HUES48 (cell line): ENCODE results near the gene MTUS2.

Source experiments
- H3K27ac ChIP-seq: one replicate; pipeline ENCODE4 v1.7.0; 2013; ENCODE audit warnings: low read depth, low read length, inconsistent platforms
- H3K27me3 ChIP-seq: 2 replicates; pipeline ENCODE4 v1.6.1; 2013; ENCODE audit warnings: mild to moderate bottlenecking, low read length; ENCODE audit not compliant: control insufficient read depth, insufficient read depth
- H3K36me3 ChIP-seq: 2 replicates; pipeline ENCODE4 v1.6.1; 2013; ENCODE audit warnings: low read length; ENCODE audit not compliant: control insufficient read depth, insufficient read depth
- H3K4me1 ChIP-seq: 2 replicates; pipeline ENCODE4 v1.6.1; 2013; ENCODE audit warnings: mild to moderate bottlenecking, low read length; ENCODE audit not compliant: control insufficient read depth, insufficient read depth
- H3K4me3 ChIP-seq: 2 replicates; pipeline ENCODE4 v1.5.1; 2013; ENCODE audit warnings: mild to moderate bottlenecking, low read depth, low read length
- H3K9ac ChIP-seq: 2 replicates; pipeline ENCODE4 v1.6.1; 2013; ENCODE audit warnings: mild to moderate bottlenecking, low read depth, low read length, moderate library complexity
- H3K9me3 ChIP-seq: 2 replicates; pipeline ENCODE4 v1.6.1; 2013; ENCODE audit warnings: low read length; ENCODE audit not compliant: control insufficient read depth, insufficient read depth

Gene MTUS2

DNA sequence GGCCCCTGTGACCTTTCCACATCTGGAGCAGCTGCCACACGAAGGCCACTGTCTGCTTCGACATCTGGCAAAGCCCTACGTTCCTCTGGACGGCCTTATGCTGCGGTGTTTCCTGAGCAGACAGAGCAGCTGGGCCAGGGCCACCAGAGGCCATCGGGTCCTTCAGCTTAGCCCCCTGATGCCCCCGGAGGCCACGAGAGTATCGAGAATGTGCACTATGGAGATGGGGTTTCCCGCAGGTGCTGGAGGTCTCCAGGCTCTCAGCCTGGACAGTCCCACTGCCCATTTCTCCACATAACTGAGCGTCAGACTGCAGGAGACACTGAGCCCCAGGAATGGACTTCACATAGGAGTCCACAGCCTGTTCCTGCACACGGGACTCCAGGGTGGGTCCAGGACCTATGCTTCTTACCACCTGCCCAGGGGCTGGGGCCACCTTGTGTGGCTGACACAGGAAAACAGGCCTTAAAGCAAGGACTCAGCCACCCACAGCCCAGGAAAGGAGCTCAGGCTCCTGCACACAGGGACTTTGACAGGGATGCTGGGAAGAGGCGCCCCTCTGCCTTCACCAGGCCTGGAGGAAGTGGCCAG lies 694.7 kb downstream of the MTUS2 start:
- Histone ChIP-seq H3K9ac (no peak overlapping the region), H3K9me3 (no peaks in the 10 kb centered on the region), H3K27ac (no peak overlapping the region), H3K27me3 (no peaks in the 10 kb centered on the region), H3K4me1 (no peaks in the 10 kb centered on the region), H3K36me3 (peaks cover 83% of the 10 kb centered on the region), H3K4me3 (no peak overlapping the region)

DNA sequence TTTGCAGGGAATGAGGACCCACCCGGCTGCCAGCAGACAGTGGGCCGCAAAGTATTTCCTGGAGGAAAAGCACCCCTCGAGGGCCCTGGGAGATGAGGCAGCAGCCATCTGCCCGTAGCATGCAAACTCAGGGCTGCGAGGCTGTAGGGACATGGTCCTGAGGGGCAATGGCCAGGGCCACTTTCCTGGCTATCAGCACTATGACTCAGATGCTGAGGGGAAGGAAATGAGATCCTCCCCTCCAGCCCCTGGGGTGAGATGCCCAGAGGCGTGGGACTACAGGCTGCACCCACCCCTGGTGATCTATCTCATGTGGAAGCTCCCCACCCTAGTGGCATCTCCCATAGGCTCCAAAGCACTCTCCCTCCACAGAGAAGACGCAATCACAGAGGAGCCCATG lies 695.2 kb downstream of the MTUS2 start:
- H3K9ac ChIP-seq, result no peak overlapping the region
- no peak overlapping the region for H3K27ac ChIP-seq
- H3K9me3 ChIP-seq, result no peaks in the 10 kb centered on the region
- H3K4me3 ChIP-seq, result no peak overlapping the region
- H3K36me3 ChIP-seq, result peaks cover 89% of the 10 kb centered on the region
- no peaks in the 10 kb centered on the region for H3K4me1 ChIP-seq
- H3K27me3 ChIP-seq, result no peaks in the 10 kb centered on the region

DNA sequence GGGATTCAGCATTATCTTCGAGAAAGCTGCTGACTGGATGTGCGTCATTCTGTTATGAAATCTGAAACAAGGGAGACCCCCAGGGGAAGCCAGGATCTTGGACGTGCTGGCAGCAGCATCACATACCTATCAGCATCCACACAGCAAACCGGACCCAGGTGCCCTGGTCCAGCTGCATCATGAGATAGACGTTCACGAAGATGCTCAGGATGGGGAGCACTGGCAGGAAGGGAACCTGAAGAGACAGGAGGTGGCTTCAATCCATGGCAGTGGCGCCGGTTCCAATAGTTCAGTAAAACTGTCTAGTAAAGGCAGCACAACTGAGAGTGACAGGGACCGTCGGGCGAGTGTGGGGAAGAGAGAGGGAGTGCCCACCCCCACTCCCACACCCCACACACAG lies 695.9 kb downstream of the MTUS2 start:
- Histone ChIP-seq H3K27ac (no peak overlapping the region), H3K27me3 (no peaks in the 10 kb centered on the region), H3K9ac (no peak overlapping the region), H3K36me3 (peaks cover 95% of the 10 kb centered on the region), H3K9me3 (no peaks in the 10 kb centered on the region), H3K4me1 (no peaks in the 10 kb centered on the region), H3K4me3 (no peak overlapping the region)

DNA sequence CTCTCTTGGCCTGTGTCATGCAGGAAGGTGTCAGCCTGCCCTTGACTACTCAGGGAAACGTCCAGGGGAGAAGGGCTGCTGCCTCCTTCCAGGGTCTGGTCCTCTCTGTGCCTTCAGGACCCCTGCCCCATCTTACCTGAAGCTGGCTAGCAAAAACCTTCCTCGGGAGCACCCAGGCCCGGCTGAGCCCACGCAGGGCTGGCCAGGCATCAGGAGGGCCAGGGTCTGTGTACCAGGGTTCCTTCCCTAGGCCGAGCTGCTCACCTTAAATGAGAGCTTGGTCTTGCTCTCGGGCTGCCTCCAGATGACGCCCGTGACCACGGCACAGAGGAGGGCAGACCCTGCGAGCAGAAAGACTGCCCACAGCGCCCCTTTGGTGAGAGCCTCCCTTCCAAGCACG lies 696.7 kb downstream of the MTUS2 start:
- no peaks in the 10 kb centered on the region for H3K4me1 ChIP-seq
- no peak overlapping the region for H3K27ac ChIP-seq
- H3K9ac ChIP-seq, result no peak overlapping the region
- H3K4me3 ChIP-seq, result no peak overlapping the region
- peaks cover 99% of the 10 kb centered on the region for H3K36me3 ChIP-seq
- H3K9me3 ChIP-seq, result no peaks in the 10 kb centered on the region
- no peaks in the 10 kb centered on the region for H3K27me3 ChIP-seq

DNA sequence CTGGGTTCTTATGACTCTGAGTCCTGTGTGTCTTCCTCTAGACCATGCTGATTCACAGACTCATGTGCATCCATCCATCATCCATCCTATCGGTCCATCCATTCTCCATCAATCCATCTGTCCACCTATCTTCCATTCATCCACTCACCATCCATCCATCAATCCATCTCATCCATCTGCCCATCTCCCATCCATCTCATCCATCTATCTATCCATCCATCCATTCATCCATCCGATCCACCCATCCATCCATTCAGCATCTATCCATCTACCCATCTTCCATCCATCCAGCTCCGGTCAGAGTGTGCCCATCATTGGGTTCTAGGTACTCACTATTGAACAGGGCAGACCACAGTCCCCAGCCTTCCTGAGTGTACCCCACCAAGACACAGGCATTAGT lies 699.8 kb downstream of the MTUS2 start:
- Histone ChIP-seq H3K4me1 (no peaks in the 10 kb centered on the region), H3K4me3 (no peak overlapping the region), H3K9ac (no peak overlapping the region), H3K9me3 (no peaks in the 10 kb centered on the region), H3K36me3 (peaks cover 97% of the 10 kb centered on the region), H3K27me3 (no peaks in the 10 kb centered on the region), H3K27ac (no peak overlapping the region)

DNA sequence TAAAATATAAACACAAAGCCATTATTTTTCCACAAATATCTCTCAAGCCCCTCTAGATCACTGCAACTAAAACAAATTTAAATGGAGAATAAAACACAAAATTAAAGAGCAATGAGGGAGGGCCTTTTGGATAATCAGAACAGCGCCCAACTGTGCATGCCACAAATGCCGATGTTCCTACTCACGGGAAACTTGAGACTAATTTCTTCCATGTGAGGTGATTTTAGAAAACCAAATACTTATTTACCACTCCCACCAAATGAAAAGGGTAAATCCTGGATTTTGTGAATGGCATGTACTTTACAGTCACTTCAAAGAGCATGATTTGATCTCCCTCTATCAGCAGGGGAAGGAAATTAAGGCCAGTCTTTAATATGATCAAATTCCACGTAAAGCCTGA lies 700.5 kb downstream of the MTUS2 start:
- Histone ChIP-seq H3K9me3 (no peaks in the 10 kb centered on the region), H3K27ac (no peak overlapping the region), H3K4me1 (no peaks in the 10 kb centered on the region), H3K4me3 (no peak overlapping the region), H3K9ac (no peak overlapping the region), H3K27me3 (no peaks in the 10 kb centered on the region), H3K36me3 (peaks cover 93% of the 10 kb centered on the region)

DNA sequence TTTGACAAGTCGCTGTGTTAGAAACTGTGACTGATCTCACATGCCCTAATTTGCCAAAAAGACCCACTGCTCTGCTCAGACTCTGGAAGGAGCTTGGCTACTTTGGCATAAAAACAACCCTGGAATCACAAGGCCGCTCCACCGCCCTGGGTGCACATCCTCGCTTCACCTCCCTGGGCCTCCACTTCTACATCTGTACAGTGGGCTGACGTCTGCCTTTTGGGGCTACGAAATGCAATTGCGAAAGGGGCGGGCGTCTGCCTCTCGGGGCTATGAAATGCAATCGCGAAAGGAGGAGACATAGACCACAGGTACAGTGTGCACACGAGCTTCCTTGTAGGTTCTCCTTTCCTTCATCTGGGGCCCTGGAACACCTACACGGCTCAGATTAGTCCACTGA lies 701.2 kb downstream of the MTUS2 start:
- H3K27ac ChIP-seq, result no peak overlapping the region
- H3K27me3 ChIP-seq, result no peaks in the 10 kb centered on the region
- H3K4me3 ChIP-seq, result no peak overlapping the region
- H3K4me1 ChIP-seq, result no peaks in the 10 kb centered on the region
- peaks cover 89% of the 10 kb centered on the region for H3K36me3 ChIP-seq
- no peak overlapping the region for H3K9ac ChIP-seq
- H3K9me3 ChIP-seq, result no peaks in the 10 kb centered on the region

DNA sequence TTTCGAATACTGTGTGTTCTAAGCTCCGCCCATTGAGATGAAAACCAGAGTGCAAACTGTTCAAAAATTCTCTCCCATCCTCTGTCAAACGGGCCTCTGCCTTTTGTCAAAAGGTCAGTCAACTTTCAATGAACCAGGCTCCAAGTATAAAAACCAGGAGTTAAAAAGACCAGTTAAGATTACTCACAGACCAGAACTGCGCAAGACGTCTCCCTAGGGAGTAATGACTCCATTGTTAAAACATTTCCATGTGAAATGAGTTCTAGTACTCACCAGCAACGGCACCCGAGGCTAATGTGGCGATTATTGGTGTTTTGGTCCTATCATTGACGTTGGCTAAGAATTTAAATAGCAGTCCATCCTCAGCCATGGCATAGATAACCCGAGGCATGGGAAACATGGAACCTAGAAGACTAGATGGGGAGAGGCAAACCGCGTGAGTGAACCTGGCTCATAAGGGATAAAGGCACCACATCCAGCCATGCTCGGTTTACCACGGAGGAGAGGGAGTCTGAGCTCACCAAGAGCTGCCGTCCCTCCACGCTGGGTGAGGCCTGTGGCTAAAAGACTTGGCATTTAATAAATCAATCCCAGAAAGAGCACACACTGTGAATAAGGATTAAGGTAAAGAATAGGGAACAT lies 702.0 kb downstream of the MTUS2 start:
- H3K27me3 ChIP-seq, result no peaks in the 10 kb centered on the region
- H3K36me3 ChIP-seq, result peaks cover 88% of the 10 kb centered on the region
- no peaks in the 10 kb centered on the region for H3K9me3 ChIP-seq
- H3K9ac ChIP-seq, result no peak overlapping the region
- no peak overlapping the region for H3K4me3 ChIP-seq
- H3K4me1 ChIP-seq, result no peaks in the 10 kb centered on the region
- no peak overlapping the region for H3K27ac ChIP-seq

DNA sequence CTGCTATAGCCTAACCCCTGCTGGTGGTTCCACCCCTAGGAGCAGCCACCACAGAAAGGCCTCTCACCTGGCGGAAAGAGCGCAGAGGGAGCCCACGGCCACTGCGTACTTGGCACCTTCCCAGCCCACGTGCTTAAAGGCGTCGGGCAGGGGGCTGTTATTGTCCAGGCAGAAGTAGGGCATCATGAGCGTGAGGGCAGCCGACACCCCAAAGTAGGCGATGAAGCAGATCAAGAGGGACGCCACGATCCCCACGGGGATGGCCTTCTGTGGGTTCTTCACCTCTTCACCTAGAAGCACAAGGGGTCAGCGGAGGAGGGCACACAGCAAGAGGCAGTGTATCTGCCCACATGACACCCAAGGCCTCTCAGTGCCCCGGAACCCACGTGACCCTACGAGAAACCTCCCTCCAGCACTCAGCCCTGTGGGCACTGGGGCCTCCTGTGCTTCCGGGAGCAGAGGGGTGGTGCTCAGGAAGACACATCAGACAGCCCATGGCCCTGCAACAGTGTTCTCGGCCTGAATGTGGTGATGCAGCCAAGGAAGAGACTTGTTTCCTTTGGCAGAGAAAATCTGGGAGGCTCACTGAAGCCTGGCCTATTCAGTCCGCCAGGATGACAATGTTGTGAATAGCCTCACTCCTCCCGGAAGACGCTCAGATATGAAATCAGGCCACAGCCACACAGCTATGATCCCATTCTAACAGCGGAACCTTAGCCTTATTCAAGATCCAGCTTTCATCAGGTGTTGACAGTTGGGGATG lies 703.2 kb downstream of the MTUS2 start:
- Histone ChIP-seq H3K9me3 (no peaks in the 10 kb centered on the region), H3K4me3 (no peak overlapping the region), H3K9ac (no peak overlapping the region), H3K27me3 (no peaks in the 10 kb centered on the region), H3K4me1 (no peaks in the 10 kb centered on the region), H3K36me3 (peaks cover 88% of the 10 kb centered on the region), H3K27ac (no peak overlapping the region)

DNA sequence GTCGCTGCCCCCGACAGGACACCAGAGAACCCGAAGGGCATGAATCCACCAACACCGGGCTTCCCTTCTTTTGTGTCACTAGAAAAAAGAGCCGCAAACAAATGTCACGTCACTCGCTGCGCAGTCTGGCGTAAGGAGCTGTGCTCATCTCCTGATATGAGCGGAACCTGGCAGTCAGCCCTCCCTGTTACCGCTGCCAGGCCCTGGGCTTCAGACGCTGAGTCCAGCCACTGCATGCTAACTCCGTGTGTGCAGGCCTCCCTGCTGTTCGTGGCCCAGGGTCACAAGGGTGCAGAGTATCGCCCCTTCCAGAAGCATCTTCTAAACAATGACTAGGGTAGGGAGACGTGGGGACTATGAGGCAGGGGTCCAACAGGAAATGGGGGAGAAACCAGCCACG lies 704.0 kb downstream of the MTUS2 start:
- Histone ChIP-seq H3K9me3 (no peaks in the 10 kb centered on the region), H3K9ac (no peak overlapping the region), H3K27me3 (no peaks in the 10 kb centered on the region), H3K4me3 (no peak overlapping the region), H3K27ac (no peak overlapping the region), H3K36me3 (peaks cover 88% of the 10 kb centered on the region), H3K4me1 (no peaks in the 10 kb centered on the region)

DNA sequence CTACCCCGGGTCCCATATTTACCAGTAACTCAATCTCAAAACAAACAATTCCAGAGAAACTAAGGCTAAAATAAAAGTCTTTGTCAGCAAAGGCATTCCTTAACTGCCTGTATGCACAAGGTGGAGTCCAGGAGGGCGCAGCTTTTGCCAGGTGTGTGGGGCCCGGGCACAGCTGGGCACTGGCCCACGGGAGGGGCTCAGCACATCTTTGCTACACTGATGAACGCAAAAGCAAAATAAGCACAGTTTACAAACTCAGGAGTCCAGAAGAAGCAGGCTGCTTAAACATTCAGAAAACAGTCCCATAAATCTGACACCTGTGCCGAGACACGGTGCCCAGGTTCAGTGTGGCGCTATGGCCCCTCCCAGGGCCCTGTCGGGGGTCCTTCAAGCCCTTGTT lies 704.5 kb downstream of the MTUS2 start:
- Histone ChIP-seq H3K4me3 (no peak overlapping the region), H3K9ac (no peak overlapping the region), H3K36me3 (peaks cover 88% of the 10 kb centered on the region), H3K9me3 (no peaks in the 10 kb centered on the region), H3K4me1 (no peaks in the 10 kb centered on the region), H3K27ac (no peak overlapping the region), H3K27me3 (no peaks in the 10 kb centered on the region)
